Progenitor cell of endocrine pancreas (in vitro differentiated cells): ENCODE measurements around the gene LGI1. TPM values are rescaled to one million over a fixed set of nuclear protein-coding genes. Genes with fewer than 3 reads are reported as not detected.

Experiments used
- DNase-seq: peaks from one replicate; pipeline ENCODE4 v3.0.0; 2021; ENCODE audit warnings: low spot score; ENCODE audit not compliant: unreplicated experiment
- H3K27ac Mint-ChIP-seq: 2 replicates; pipeline ENCODE4 v1.8.0; 2021; ENCODE audit warnings: mild to moderate bottlenecking, moderate library complexity, mixed read lengths
- H3K27me3 Mint-ChIP-seq: 2 replicates; pipeline ENCODE4 v1.8.0; 2021; ENCODE audit warnings: mixed read lengths
- H3K36me3 Mint-ChIP-seq: 2 replicates; pipeline ENCODE4 v1.8.0; 2022; ENCODE audit warnings: mixed read lengths; ENCODE audit not compliant: insufficient read depth
- H3K4me1 Mint-ChIP-seq: 2 replicates; pipeline ENCODE4 v1.8.0; 2021; ENCODE audit warnings: low read depth, mixed read lengths
- H3K4me3 Mint-ChIP-seq: 2 replicates; pipeline ENCODE4 v1.8.0; 2021; ENCODE audit warnings: low read depth, mild to moderate bottlenecking, moderate library complexity, mixed read lengths
- H3K9me3 Mint-ChIP-seq: 2 replicates; pipeline ENCODE4 v1.8.0; 2021; ENCODE audit warnings: low read depth, mixed read lengths
- total RNA-seq: library from RNA; stranded (reverse); gene quantifications from 2 replicates; pipeline ENCODE4 v1.2.1, GENCODE V29; 2021
- TF ChIP-seq, protein P1 (sequence below): fragments of 200-600 bp; sonication (generic); IDR thresholded peaks from one replicate; pipeline ENCODE4 v1.5.0; 2021; ENCODE audit warnings: antibody characterized with exemption, mild to moderate bottlenecking; ENCODE audit not compliant: unreplicated experiment

LGI1 gene
- total RNA-seq, 1 donor from 2014 or later = not detected

- Mint-ChIP-seq H3K27ac (no peak overlapping the region), H3K9me3 (no peaks in the 10 kb centered on the region), H3K4me3 (no peak overlapping the region), H3K36me3 (no peaks in the 10 kb centered on the region), H3K4me1 (peaks cover 20% of the 10 kb centered on the region), H3K27me3 (peaks cover 45% of the 10 kb centered on the region)
- TF ChIP-seq, protein P1, sequence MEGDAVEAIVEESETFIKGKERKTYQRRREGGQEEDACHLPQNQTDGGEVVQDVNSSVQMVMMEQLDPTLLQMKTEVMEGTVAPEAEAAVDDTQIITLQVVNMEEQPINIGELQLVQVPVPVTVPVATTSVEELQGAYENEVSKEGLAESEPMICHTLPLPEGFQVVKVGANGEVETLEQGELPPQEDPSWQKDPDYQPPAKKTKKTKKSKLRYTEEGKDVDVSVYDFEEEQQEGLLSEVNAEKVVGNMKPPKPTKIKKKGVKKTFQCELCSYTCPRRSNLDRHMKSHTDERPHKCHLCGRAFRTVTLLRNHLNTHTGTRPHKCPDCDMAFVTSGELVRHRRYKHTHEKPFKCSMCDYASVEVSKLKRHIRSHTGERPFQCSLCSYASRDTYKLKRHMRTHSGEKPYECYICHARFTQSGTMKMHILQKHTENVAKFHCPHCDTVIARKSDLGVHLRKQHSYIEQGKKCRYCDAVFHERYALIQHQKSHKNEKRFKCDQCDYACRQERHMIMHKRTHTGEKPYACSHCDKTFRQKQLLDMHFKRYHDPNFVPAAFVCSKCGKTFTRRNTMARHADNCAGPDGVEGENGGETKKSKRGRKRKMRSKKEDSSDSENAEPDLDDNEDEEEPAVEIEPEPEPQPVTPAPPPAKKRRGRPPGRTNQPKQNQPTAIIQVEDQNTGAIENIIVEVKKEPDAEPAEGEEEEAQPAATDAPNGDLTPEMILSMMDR = no peak
- DNase-seq = no peak
Observed at GRCh38 chr10:93754761-93755160, 3.0 kb upstream of the LGI1 start.

DNA sequence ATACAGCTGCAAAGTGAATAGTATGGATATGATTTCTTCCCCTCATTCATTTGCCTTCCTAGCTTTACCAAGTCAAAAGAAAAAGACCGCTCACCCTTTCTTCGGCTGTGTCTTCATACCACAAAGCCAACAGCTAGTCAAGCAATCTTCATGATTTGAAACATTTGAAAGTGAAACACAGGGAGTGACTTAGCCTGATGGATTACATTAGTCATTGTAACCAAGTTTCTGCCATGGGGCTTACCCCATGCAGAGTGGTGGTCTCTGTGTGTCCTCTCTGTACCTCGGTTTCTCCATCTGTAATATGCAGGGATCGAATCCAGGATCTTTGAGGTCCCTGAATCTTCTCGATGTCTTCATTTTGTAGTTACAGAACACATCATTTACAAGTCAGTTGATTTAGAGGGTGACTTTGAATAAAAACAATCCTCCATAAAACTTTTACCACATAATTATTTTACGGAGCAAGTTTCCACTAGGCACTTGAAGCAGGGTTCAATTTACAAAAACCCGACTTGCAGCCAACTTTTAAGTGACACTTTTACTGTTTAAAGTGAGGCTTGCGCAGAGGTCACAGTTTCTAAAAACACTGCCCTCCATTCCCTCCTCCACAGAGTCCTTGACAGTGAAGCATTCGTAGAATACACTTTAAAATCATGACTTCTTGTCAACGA lies 2.2 kb upstream of the LGI1 start:
- Mint-ChIP-seq H3K4me1 (peaks cover 21% of the 10 kb centered on the region), H3K36me3 (no peaks in the 10 kb centered on the region), H3K27ac (no peak overlapping the region)

DNA sequence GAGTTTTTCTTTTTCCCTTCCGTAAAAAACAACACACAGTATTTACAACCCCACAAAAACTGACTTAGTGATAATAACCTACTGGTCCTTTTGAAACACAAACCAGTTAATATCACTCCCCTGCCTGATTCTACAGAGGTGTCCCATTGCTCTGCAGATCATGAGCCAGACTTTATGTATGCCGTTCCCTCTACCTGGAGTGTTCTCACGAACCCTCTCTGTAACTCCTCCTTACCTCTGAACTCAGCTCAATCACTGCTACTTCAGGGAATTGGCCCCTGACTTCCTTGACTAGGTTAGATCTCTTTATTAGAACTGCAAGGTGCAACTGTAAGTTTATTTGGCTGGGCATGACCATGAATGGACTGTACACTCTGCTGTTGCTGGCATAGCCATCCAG lies 1.6 kb upstream of the LGI1 start:
- DNase-seq = no peak
- Mint-ChIP-seq H3K36me3 (no peaks in the 10 kb centered on the region), H3K4me3 (no peak overlapping the region), H3K4me1 (peaks cover 21% of the 10 kb centered on the region), H3K27me3 (peaks cover 47% of the 10 kb centered on the region), H3K9me3 (no peaks in the 10 kb centered on the region), H3K27ac (no peak overlapping the region)
- TF ChIP-seq, protein P1 = no peak

More for the DNA sequence above, 2.2 kb upstream of the LGI1 start:
- no peaks in the 10 kb centered on the region for H3K9me3 Mint-ChIP-seq
- peaks cover 45% of the 10 kb centered on the region for H3K27me3 Mint-ChIP-seq
- no peak for DNase-seq
- H3K4me3 Mint-ChIP-seq = no peak overlapping the region
- TF ChIP-seq, protein P1 = no peak

GRCh38 chr10:93757136-93757535 lies 600 bp upstream of the LGI1 start:
- Mint-ChIP-seq H3K27me3 (peaks cover 51% of the 10 kb centered on the region), H3K4me3 (no peak overlapping the region), H3K9me3 (no peaks in the 10 kb centered on the region), H3K4me1 (peaks cover 20% of the 10 kb centered on the region), H3K36me3 (no peaks in the 10 kb centered on the region), H3K27ac (no peak overlapping the region)
- TF ChIP-seq, protein P1 = no peak
- no peak for DNase-seq

DNA sequence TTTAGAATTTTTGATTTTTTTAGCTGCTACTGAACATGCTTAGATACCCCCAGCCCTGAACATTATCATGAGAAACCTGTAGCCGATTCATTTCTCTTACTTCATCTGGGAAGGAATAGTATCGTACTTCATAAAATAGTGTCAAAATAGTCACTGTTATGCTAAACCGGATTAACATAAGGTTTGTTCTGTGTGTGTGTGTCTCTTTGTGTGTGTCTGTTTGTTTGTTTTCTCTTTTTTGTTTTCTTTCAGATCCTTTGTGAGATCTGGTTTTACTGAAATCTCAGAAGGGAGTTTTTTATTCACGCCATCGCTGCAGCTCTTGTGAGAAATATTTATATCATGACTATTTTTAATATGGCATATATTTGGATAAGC lies 761 bp downstream of the LGI1 start:
- Mint-ChIP-seq H3K36me3 (no peaks in the 10 kb centered on the region), H3K4me1 (peaks cover 26% of the 10 kb centered on the region), H3K27ac (no peak overlapping the region), H3K4me3 (no peak overlapping the region), H3K27me3 (peaks cover 54% of the 10 kb centered on the region), H3K9me3 (no peaks in the 10 kb centered on the region)
- DNase-seq = no peak
- TF ChIP-seq, protein P1 = no peak
